DND-41 (cell line): ENCODE measurements around the gene POU6F2.

Source experiments
- ATAC-seq: fragments of 200-7000 bp; cut with Tn5 transposase; 3 replicates; pipeline ENCODE4 v1.9.1; 2021; ENCODE audit warnings: low read depth; ENCODE audit not compliant: insufficient read depth
- DNase-seq: peaks from one replicate; pipeline ENCODE4 v3.0.0-alpha.2; 2020
- H2AFZ ChIP-seq: 2 replicates; pipeline ENCODE4 v1.6.0; 2012; ENCODE audit warnings: low read depth, low read length
- H3K27ac ChIP-seq: 2 replicates; pipeline ENCODE4 v1.5.1; 2012; ENCODE audit warnings: low read length, inconsistent platforms
- H3K27me3 ChIP-seq: fragments of 200-600 bp; sonication (generic); 2 replicates; pipeline ENCODE4 v1.6.0; 2012; ENCODE audit warnings: low read length, mild to moderate bottlenecking, inconsistent platforms; ENCODE audit not compliant: insufficient read depth, poor library complexity
- H3K36me3 ChIP-seq: 2 replicates; pipeline ENCODE4 v1.5.1; 2012; ENCODE audit warnings: low read length, inconsistent platforms; ENCODE audit not compliant: insufficient read depth
- H3K4me1 ChIP-seq: 2 replicates; pipeline ENCODE4 v1.5.1; 2012; ENCODE audit warnings: mild to moderate bottlenecking, low read length; ENCODE audit not compliant: insufficient read depth
- H3K4me2 ChIP-seq: 2 replicates; pipeline ENCODE4 v1.6.0; 2012; ENCODE audit warnings: mild to moderate bottlenecking, moderate library complexity, low read length, inconsistent platforms; ENCODE audit not compliant: insufficient read depth
- H3K4me3 ChIP-seq, 2 experiments: fragments of 200-600 bp in 1 of 2; shearing (Covaris generic) in 1 of 2; 2 replicates each; pipeline ENCODE4 v1.5.1; 2012 to 2016; ENCODE audit warnings: inconsistent platforms in 2 of 2, low read length in 2 of 2, mild to moderate bottlenecking in 2 of 2, low read depth in 1 of 2, moderate library complexity in 1 of 2
- H3K79me2 ChIP-seq: 2 replicates; pipeline ENCODE4 v1.6.0; 2012; ENCODE audit warnings: low read length, inconsistent platforms; ENCODE audit not compliant: insufficient read depth
- H3K9ac ChIP-seq: 2 replicates; pipeline ENCODE4 v1.6.0; 2012; ENCODE audit warnings: low read depth, mild to moderate bottlenecking, inconsistent platforms, low read length, moderate library complexity
- H3K9me3 ChIP-seq: 2 replicates; pipeline ENCODE4 v1.5.1; 2012; ENCODE audit warnings: low read length, moderate library complexity, mild to moderate bottlenecking, inconsistent platforms; ENCODE audit not compliant: insufficient read depth, severe bottlenecking
- H4K20me1 ChIP-seq: 2 replicates; pipeline ENCODE4 v1.6.0; 2012; ENCODE audit warnings: low read length; ENCODE audit not compliant: insufficient read depth
- EZH2 ChIP-seq: IDR thresholded peaks from 3 replicates; pipeline ENCODE4 v1.6.1; 2012; ENCODE audit warnings: borderline replicate concordance, low read depth, mild to moderate bottlenecking, moderate library complexity, low read length, inconsistent platforms; ENCODE audit not compliant: severe bottlenecking
- TF ChIP-seq, protein P1 (sequence below): IDR thresholded peaks from 2 replicates; pipeline ENCODE4 v1.5.1; 2012; ENCODE audit warnings: borderline replicate concordance, low read length, moderate library complexity, mild to moderate bottlenecking; ENCODE audit not compliant: poor library complexity, severe bottlenecking; ENCODE audit errors: extremely low read depth

The POU6F2 gene

DNA sequence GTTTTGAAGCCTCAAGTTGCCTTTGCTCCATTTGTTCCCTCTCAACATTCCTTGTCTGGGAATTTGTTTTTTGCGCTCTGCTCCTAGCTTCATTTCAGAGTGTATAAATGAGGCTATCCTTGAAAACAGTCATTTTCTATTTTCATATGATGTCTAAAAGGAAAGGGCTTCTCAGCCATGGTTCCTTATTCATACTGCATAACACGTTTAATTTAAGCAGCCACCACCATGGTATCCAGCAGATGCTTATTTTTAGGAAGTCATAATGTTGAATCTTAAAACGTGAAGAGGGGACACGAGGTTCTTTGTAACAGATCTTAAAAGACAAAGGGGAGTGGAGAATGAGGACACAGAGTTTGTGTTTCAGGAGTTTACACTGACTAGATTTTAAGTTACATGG is 14.5 kb downstream of the POU6F2 start:
- Histone ChIP-seq H3K79me2 (no peaks in the 10 kb centered on the region), H3K9ac (no peak overlapping the region), H3K36me3 (no peaks in the 10 kb centered on the region), H3K9me3 (no peaks in the 10 kb centered on the region), H3K4me3 (no peak overlapping the region), H3K4me2 (no peak overlapping the region), H4K20me1 (no peaks in the 10 kb centered on the region), H3K27me3 (peaks cover 8% of the 10 kb centered on the region), H3K27ac (no peak overlapping the region), H2AFZ (no peak overlapping the region), H3K4me1 (no peaks in the 10 kb centered on the region)
- TF ChIP-seq EZH2: no peak
- TF ChIP-seq, protein P1, sequence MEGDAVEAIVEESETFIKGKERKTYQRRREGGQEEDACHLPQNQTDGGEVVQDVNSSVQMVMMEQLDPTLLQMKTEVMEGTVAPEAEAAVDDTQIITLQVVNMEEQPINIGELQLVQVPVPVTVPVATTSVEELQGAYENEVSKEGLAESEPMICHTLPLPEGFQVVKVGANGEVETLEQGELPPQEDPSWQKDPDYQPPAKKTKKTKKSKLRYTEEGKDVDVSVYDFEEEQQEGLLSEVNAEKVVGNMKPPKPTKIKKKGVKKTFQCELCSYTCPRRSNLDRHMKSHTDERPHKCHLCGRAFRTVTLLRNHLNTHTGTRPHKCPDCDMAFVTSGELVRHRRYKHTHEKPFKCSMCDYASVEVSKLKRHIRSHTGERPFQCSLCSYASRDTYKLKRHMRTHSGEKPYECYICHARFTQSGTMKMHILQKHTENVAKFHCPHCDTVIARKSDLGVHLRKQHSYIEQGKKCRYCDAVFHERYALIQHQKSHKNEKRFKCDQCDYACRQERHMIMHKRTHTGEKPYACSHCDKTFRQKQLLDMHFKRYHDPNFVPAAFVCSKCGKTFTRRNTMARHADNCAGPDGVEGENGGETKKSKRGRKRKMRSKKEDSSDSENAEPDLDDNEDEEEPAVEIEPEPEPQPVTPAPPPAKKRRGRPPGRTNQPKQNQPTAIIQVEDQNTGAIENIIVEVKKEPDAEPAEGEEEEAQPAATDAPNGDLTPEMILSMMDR: no peak
- no peak for DNase-seq
- ATAC-seq: no peak

DNA sequence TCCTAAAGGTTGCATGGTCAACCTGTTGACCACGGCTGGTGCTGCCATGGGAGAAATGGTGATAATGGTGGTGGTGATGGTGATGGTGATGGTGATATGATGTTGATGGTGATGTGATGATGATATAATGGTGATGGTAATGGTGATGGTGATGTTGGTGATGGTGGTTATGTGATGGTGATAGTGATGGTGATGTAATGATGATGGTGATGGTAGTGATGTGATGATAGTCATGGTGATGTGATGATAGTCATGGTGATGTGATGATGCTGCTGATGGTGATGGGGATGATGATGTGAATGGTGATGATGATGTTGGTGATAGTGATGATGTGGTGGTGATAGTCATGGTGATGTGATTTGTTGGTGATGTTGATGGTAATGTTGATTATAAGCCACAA is 23.9 kb downstream of the POU6F2 start:
- no peak for ATAC-seq
- Histone ChIP-seq H3K79me2 (no peaks in the 10 kb centered on the region), H3K9ac (no peak overlapping the region)

DNA sequence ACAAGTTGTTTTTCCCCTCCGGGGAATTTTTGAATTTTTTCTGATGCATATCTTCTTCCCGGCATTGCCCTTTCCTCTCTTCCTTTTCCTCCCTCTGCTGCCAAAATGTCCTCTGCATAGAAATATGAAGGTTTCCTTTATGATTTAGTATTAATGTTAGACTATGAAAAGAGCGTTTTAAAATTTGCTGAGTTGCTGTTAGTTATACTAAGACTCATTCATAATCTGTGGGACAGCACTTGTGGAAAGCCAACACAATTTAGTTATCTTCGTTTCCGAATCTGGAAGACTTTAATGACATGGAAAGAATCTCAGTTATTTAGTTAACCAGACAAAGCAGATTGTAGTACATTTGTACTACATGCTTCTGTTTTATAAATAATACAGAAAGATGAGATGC is 25.0 kb downstream of the POU6F2 start:
- no peak for ATAC-seq
- Histone ChIP-seq H3K27me3 (no peaks in the 10 kb centered on the region), H2AFZ (no peak overlapping the region), H3K36me3 (no peaks in the 10 kb centered on the region), H4K20me1 (no peaks in the 10 kb centered on the region), H3K27ac (no peak overlapping the region), H3K79me2 (no peaks in the 10 kb centered on the region), H3K4me3 (no peak overlapping the region), H3K4me2 (no peak overlapping the region), H3K4me1 (no peaks in the 10 kb centered on the region), H3K9me3 (no peaks in the 10 kb centered on the region), H3K9ac (no peak overlapping the region)
- DNase-seq: no peak
- TF ChIP-seq EZH2: no peak
- TF ChIP-seq, protein P1: no peak

More for the DNA sequence above, 23.9 kb downstream of the POU6F2 start:
- Histone ChIP-seq H2AFZ (no peak overlapping the region), H4K20me1 (no peaks in the 10 kb centered on the region), H3K27me3 (no peaks in the 10 kb centered on the region), H3K36me3 (no peaks in the 10 kb centered on the region), H3K4me3 (no peak overlapping the region), H3K9me3 (no peaks in the 10 kb centered on the region), H3K4me2 (no peak overlapping the region), H3K4me1 (no peaks in the 10 kb centered on the region), H3K27ac (no peak overlapping the region)
- no peak for DNase-seq
- TF ChIP-seq EZH2: no peak
- TF ChIP-seq, protein P1: no peak

DNA sequence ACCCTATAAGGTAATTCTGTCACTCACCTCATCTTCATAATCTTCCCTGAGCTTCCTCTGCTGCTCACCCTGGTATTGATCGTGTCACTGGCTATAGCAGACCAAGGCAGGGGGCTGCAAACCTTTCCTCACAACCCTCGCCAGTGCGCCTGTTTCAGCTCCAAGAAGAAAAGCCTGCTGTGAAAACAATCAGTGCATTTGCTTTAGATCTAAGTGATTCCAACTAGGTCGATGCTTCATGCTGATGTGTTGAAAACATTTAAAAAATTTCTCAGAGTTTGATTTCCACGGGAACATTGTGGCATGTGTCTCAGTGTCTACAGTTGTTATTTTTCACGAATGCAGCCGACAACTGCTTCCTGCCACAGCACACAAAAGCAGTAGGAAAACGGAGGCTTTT is 27.3 kb downstream of the POU6F2 start:
- no peak for ATAC-seq
- Histone ChIP-seq H3K4me2 (no peak overlapping the region), H3K9me3 (no peaks in the 10 kb centered on the region), H3K4me1 (no peaks in the 10 kb centered on the region), H3K4me3 (no peak overlapping the region), H2AFZ (no peak overlapping the region), H3K9ac (no peak overlapping the region), H4K20me1 (no peaks in the 10 kb centered on the region), H3K27ac (no peak overlapping the region), H3K36me3 (no peaks in the 10 kb centered on the region), H3K27me3 (no peaks in the 10 kb centered on the region), H3K79me2 (no peaks in the 10 kb centered on the region)
- DNase-seq: no peak
- no peak for TF ChIP-seq EZH2
- TF ChIP-seq, protein P1: no peak
